Stimulated activated CD4-positive, alpha-beta T cell treated with anti-CD3 and anti-CD28 coated beads, Interleukin-12 subunit alpha, Interleukin-12 subunit beta, amount 100 ng/mL, for 24 hours (primary cell): Measurements from ENCODE around the gene AURKAIP1.
"Not testable (repeated sequence)": the region's sequence is repeated elsewhere in the genome, so short reads cannot be mapped to it uniquely, and the experiment has no call there.

ENCODE experiments used
- DNase-seq, 2 experiments: peaks; one replicate each; pipeline ENCODE4 v3.0.0-alpha.2; 2020; ENCODE audit warnings: low read depth in 2 of 2

AURKAIP1 gene

GRCh38 chr1:1374929-1375662 lies at the start of gene AURKAIP1:
Gene AURKAIP1 (minus strand): TSS chr1:1375207. CDS start chr1:1374756, 451 bp downstream.
- DNase-seq, result peak; percentile 93

DNA sequence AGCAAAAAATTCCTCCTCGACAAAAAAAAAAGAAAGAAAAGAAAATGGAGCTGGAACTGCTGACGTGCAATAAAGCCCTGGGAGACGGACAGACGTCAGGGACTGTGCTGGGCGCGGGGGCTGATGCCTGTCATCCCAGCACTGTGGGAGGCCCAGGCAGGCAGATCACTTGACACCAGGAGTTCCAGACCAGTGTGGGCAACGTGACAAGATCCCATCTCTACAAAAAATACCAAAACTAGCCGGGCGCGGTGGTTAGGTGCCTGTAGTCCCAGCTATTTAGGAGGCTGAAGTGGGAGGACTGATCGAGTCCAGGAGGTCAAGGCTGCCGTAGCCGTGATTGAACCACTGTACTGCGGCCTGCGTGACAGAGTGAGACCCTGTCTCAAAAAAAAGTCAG lies 49.7 kb upstream of the AURKAIP1 start:
- no peak for DNase-seq

GRCh38 chr1:1423245-1423597 lies 48.2 kb upstream of the AURKAIP1 start:
- DNase-seq, result no peak

DNA sequence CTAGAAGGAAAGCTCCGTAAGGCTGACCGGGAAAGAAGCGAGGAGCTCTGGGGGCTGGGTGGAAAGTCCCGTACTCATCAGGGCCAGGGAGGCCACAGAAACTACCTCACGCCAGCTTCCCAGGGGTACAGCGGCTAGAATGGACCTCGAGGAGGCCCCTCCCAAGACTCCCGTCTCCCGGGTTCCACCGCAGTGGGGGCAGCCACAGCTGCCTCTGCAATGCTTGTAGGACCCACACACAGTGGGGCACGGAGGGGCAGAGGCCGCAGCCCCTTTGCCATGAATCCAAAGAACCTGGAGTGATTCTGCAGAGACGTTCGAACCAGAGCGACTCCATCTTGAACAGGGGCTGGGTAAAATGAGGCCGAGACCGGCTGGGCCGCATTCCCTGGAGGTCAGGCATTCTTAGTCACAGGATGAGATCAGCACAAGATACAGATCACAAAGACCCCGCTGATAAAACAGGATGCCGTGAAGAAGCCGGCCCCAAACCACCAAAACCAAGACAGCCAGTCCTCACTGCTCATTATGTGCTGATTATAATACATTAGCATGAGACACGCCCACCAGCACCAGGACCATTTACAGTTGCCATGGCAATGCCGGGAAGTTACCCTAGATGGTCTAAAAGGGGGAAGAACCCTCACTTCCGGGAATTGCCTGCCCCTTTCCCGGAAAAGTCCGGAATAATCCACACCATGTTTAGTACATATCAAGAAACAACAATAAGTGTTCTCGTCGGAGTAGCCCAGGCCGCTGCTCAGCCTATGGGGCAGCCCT lies 47.6 kb upstream of the AURKAIP1 start:
- no peak for DNase-seq

DNA sequence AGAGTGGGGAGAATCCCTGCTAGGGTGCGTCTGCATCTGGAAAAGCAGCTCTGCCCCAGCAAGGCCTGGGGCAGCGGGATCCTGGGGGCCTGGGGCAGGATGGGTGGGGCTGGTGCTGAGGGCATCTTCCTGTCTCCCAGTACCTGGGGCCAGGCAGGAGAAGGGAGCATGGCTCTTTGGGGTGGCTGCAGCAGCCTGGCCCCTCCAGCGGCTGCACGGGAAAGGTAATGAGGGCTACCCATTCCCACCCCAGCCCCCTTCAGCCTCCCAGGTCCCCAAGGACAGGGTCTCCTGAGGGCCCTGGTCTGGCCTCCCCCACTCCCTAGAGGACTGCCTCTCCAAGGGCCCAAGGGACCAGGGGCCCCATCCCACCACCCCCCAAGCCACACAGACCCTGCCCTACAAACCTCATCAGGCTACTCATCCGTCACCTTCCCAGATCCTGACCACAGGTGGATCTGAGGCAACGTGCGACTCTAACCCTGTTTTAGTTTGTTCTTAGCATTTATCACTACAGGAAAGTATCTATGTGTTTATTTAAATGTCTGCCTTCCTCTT lies 47.0 kb upstream of the AURKAIP1 start:
- no peak for DNase-seq

GRCh38 chr1:1421147-1421906 lies 46.3 kb upstream of the AURKAIP1 start, which contains the start of gene ANKRD65:
Gene ANKRD65 (minus strand): TSS chr1:1421276. CDS start chr1:1421005, 271 bp downstream.
- DNase-seq, result no peak

DNA sequence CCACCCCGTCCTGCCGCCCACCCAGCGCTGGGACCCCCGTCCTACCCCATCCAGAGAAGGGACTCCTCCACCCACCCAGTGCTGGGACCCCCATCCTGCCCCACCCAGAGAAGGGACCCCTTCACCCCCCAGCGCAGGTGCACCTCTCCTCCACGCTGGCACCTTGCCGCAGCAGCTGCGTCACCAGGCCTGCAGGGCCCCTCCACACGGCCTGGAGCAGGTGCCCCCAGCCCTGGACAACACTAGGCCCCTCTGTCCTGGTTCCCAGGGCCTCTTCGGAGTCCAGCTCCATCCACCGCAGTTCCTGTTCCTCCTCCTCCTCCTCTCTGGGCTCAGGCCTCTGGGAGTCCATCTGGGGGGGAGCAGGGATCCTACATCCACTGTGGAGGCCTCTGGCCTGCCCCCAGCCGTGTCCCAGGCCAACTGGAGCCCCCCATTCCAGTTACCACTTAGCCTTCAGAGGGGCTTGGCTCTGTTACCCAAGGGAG lies 45.7 kb upstream of the AURKAIP1 start:
- no peak for DNase-seq

- no peak for DNase-seq
Measured at GRCh38 chr1:1419813-1420653, 45.0 kb upstream of the AURKAIP1 start.

DNA sequence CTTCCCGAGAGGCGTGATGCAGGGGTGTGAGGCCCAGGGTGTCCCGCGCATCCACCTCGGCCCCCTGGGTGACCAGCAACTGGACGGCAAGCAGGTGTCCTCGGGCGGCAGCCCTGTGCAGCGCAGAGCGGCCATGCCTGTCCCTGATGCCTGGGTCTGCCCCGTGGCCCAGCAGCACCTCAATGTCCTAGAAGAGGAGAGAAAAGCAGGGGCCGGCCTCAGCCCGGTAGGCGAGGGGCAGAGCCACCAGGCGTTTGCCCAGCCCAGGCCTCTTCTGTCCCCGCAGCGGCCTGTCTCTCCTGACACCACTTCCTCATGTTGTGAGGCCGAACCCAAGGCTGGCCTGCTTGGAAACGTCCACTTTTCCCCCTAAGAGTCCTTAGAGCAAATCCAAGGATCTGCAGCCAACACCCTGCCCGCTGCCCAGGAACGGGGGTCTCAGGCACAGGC lies 44.4 kb upstream of the AURKAIP1 start:
- DNase-seq, result no peak

- DNase-seq, result no peak
Measured at GRCh38 chr1:1418464-1419362, 43.7 kb upstream of the AURKAIP1 start.

DNA sequence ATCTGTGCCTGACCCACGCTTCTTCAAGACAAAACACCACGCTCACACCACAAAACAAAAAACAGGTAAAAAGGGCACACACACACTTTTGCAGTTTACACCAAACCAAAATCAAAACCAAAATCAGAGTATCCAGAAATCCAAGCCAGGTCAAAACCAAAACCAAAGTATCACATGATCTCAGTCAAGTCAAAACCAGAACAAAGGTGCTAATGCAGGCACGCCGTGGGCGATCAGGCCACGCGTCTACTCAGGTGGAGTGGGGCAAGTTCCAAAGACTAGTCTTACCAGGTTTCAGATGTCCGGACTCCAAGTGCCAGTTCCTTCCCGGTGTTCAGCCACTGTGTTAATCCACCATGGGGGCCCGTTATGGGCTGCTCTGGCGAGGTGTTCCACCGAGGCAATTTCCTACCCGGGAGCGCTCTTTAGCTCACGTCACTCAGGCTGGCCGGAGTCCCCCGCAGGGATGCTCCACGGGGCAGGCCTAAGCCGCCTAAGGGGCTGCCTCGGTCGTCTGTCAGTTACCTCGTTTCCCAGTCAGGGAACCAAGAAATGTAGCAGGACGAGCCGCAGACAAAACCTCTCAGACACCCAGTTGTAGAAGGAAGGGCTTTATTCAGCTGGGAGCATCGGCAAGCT lies 42.9 kb upstream of the AURKAIP1 start:
- DNase-seq, result not testable (repeated sequence)

- DNase-seq, result not testable (repeated sequence)
Measured at GRCh38 chr1:1417396-1417795, 42.4 kb upstream of the AURKAIP1 start.

DNA sequence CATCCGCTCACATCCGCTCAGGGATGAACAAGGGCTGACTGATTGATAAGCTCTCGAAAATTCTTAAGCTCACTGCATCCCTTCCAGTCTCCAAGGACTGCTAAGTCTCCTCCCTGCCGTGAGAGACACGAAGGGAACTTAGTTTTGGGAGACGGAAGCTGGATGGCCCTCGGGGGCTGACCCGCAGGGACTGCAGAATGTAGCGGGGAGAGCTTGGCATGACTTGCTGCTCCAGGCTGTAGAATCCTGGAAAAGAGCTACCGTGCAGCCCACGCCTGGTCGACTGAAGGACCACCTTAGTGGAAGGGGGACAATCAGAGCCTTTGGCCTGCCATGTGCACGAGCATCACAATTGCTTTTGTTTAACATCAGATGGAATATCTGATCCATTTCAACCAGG lies 40.7 kb upstream of the AURKAIP1 start:
- DNase-seq, result no peak

DNA sequence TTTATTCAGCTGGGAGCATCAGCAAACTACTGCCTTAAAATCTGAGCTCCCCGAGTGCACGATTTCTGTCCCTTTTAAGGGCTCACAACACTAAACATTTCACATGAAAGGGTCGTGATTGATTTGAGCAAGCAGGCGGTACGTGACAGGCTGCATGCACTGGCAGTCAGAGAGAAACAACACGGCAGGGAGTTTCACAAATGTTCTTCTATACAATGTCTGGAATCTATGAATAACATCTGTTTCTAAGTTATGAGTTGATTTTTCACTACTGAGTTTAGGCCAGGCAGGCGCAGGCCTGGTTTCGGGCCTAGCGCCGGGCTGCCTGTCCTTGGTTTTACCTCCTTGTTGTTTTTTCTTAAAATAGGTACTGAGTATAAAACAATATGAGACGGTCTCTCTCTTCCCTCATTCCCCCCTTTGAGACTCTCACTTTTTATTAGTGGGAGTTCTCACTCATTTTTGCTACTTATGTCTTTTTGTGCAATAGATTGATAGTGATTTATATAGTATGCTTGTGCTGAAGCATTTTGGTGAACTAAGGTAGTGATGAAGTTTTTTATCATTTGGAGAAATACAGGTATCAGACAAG lies 37.4 kb upstream of the AURKAIP1 start:
- DNase-seq, result not testable (repeated sequence)

- DNase-seq, result no peak
Measured at GRCh38 chr1:1411626-1412025, 36.6 kb upstream of the AURKAIP1 start.

GRCh38 chr1:1410238-1410637 lies 35.2 kb upstream of the AURKAIP1 start:
- not testable (repeated sequence) for DNase-seq

DNA sequence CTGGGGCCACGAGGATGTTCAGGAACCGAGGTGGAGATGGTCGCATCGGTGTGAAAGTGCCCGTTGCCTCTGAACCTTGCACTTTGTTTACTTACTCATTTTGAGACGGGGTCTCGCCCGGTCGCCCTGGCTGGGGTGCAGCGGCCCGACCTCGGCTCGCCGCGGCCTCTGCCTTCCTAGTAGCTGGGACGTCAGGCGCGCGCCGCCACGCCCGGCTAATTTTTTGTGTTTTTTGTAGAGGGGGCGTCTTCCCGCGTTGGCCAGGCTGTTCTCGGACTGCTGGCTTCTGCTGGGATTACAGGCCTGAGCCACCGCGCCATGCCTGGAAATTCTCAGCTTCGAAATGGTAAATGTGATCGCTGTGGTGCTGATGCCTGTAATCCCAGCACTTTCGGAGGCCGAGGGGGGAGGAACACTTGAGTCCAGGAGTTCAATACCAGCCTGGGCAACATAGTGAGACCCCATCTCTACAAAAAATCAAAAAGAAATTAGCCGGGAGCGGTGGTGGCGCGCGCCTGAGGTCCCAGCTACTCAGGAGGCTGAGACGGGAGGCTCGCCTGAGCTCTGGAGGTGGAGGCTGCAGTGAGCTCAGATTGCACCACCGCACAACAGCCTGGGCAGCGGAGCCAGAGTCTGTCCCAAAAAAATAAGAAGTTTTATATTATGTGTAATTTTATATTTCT lies 32.8 kb upstream of the AURKAIP1 start:
- no peak for DNase-seq
